B cell (primary cell): Measurements from ENCODE around the gene TLE5. TPM values are rescaled to one million over a fixed set of nuclear protein-coding genes. Genes with fewer than 3 reads are reported as not detected.

ENCODE experiments used
- ATAC-seq: fragments of 200-7000 bp; cut with Tn5 transposase; one replicate; pipeline ENCODE4 v1.10.0; 2021; ENCODE audit warnings: low read depth, mild to moderate bottlenecking, moderate number of reproducible peaks, moderate library complexity
- CTCF ChIA-PET: fragments of 350-600 bp; sonication (Branson Sonifier 250); formaldehyde crosslinking; loops from one replicate; lab custom pipeline; 2021; ENCODE audit warnings: antibody characterized with exemption, inconsistent platforms; lab: Charles Lee
- POLR2A ChIA-PET: fragments of 350-600 bp; sonication (Branson Sonifier 250); formaldehyde crosslinking; loops from one replicate; lab custom pipeline; 2021; ENCODE audit warnings: antibody characterized with exemption; lab: Charles Lee
- DNase-seq: peaks from one replicate; pipeline ENCODE4 v3.0.0; 2013
- H2AFZ ChIP-seq: 2 replicates; pipeline ENCODE4 v1.6.1; 2012; ENCODE audit warnings: mild to moderate bottlenecking, low read depth, low read length; ENCODE audit not compliant: insufficient read depth, poor library complexity, severe bottlenecking
- H3K27ac ChIP-seq, 2 donors: 1 replicate in 1 of 2; 2 replicates in 1 of 2; pipeline ENCODE4 v1.5.1; 2012 to 2013; ENCODE audit warnings: low read length in 2 of 2, mild to moderate bottlenecking in 2 of 2, moderate library complexity in 1 of 2
- H3K27me3 ChIP-seq, 4 experiments: fragments of 200-600 bp in 1 of 4; sonication (generic) in 1 of 4; replicated peaks in 1 of 4; 1 replicate in 2 of 4; 2 replicates in 2 of 4; pipeline versions ENCODE4 v1.6.1 to v1.7.0; 2013 to 2016; ENCODE audit warnings: low read length in 3 of 4, mild to moderate bottlenecking in 2 of 4, mixed read lengths in 1 of 4, moderate library complexity in 1 of 4; ENCODE audit not compliant: insufficient read depth in 4 of 4, control insufficient read depth in 3 of 4; ENCODE audit errors: control extremely low read depth in 1 of 4
- H3K36me3 ChIP-seq, 2 experiments: replicated peaks in 1 of 2; 1 replicate in 1 of 2; 2 replicates in 1 of 2; pipeline versions ENCODE4 v1.6.1 to v1.7.1; 2013; ENCODE audit warnings: low read length in 1 of 2; ENCODE audit not compliant: insufficient read depth in 2 of 2, control insufficient read depth in 1 of 2; ENCODE audit errors: control extremely low read depth in 1 of 2, extremely low read depth in 1 of 2
- H3K4me1 ChIP-seq, 2 donors: fragments of 200-600 bp in 1 of 2; sonication (generic) in 1 of 2; 1 replicate in 1 of 2; 2 replicates in 1 of 2; pipeline versions ENCODE4 v1.5.1 to v1.6.1; 2013 to 2017; ENCODE audit warnings: low read length in 2 of 2; ENCODE audit not compliant: control insufficient read depth in 2 of 2, insufficient read depth in 2 of 2
- H3K4me2 ChIP-seq: replicated peaks from 2 replicates; pipeline ENCODE3; 2012; ENCODE audit warnings: mild to moderate bottlenecking, low read depth, low read length; ENCODE audit not compliant: poor library complexity, severe bottlenecking
- H3K4me3 ChIP-seq, 5 experiments: fragments of 200-600 bp in 1 of 5; sonication (generic) in 1 of 5; 1 replicate in 3 of 5; 2 replicates in 2 of 5; pipeline versions ENCODE4 v1.5.1 to v1.7.0; 2011 to 2016; ENCODE audit warnings: low read length in 4 of 5, mild to moderate bottlenecking in 4 of 5, low read depth in 2 of 5, control low read depth in 1 of 5, moderate library complexity in 1 of 5; ENCODE audit not compliant: insufficient read depth in 1 of 5; ENCODE audit errors: control extremely low read depth in 1 of 5, extremely low read depth in 1 of 5
- H3K79me2 ChIP-seq: fragments of 200-600 bp; sonication (generic); one replicate; pipeline ENCODE4 v1.6.0; 2016; ENCODE audit warnings: low read length; ENCODE audit not compliant: control insufficient read depth, insufficient read depth
- H3K9ac ChIP-seq: fragments of 200-600 bp; sonication (generic); 2 replicates; pipeline ENCODE4 v1.6.1; 2017; ENCODE audit warnings: mild to moderate bottlenecking, low read length, moderate library complexity
- H3K9me3 ChIP-seq, 3 donors: one replicate each; pipeline versions ENCODE4 v1.6.1 to v1.7.1; 2013; ENCODE audit warnings: low read length in 2 of 3; ENCODE audit not compliant: control insufficient read depth in 2 of 3, insufficient read depth in 1 of 3; ENCODE audit errors: control extremely low read depth in 1 of 3
- H4K20me1 ChIP-seq: 2 replicates; pipeline ENCODE4 v1.6.0; 2012; ENCODE audit warnings: mild to moderate bottlenecking, low read length; ENCODE audit not compliant: insufficient read depth, control insufficient read depth, poor library complexity, severe bottlenecking
- H3K27ac Mint-ChIP-seq: one replicate; pipeline ENCODE4 v1.8.0; 2021; ENCODE audit warnings: mixed read lengths
- H3K27me3 Mint-ChIP-seq: one replicate; pipeline ENCODE4 v1.8.0; 2021; ENCODE audit warnings: mixed read lengths
- H3K4me1 Mint-ChIP-seq: one replicate; pipeline ENCODE4 v1.8.0; 2021; ENCODE audit warnings: mixed read lengths
- H3K4me3 Mint-ChIP-seq: one replicate; pipeline ENCODE4 v1.8.0; 2021; ENCODE audit warnings: mixed read lengths
- H3K9me3 Mint-ChIP-seq: one replicate; pipeline ENCODE4 v1.8.0; 2022; ENCODE audit warnings: mixed read lengths; ENCODE audit not compliant: insufficient read depth
- EZH2 ChIP-seq: IDR thresholded peaks from 2 replicates; pipeline ENCODE4 v1.6.1; 2012; ENCODE audit warnings: borderline replicate concordance, low read depth, mild to moderate bottlenecking, moderate library complexity, low read length; ENCODE audit not compliant: insufficient read depth, poor library complexity, severe bottlenecking
- WGBS: methylation state at CpG from one replicate; pipeline ENCODE4 v1.1.5; 2013; ENCODE audit warnings: missing lambda C conversion rate; ENCODE audit not compliant: insufficient coverage; 5-methylcytosine and 5-hydroxymethylcytosine counted together
- intact Hi-C: fragments of 100-400 bp; cut with micrococcal nuclease; formaldehyde crosslinking; loops from one replicate; pipeline ENCODE4 v1.10.0; 2022
- polyA plus RNA-seq: library from polyadenylated mRNA; depleted of rRNA; stranded (reverse); fragments of >200 nt; gene quantifications from 2 replicates; pipeline ENCODE4 v1.2.3, GENCODE V29; 2012
- total RNA-seq, 2 donors: library from RNA; stranded (reverse); fragments of 120-200 nt in 1 of 2; gene quantifications; 1 replicate in 1 of 2; 2 replicates in 1 of 2; pipeline versions ENCODE4 v1.2.3 to v1.2.4, GENCODE V29; 2013 to 2022
- TF ChIP-seq, protein P1 (sequence below): fragments of 200-600 bp; IDR thresholded peaks from one replicate; pipeline ENCODE4 v1.8.0; 2022; ENCODE audit warnings: antibody characterized with exemption, mild to moderate bottlenecking

The TLE5 gene
- total and polyA plus RNA-seq, 2 donors (not counting 1 experiment from before 2014, with no cell fraction given): 697 to 1,132 TPM

DNA sequence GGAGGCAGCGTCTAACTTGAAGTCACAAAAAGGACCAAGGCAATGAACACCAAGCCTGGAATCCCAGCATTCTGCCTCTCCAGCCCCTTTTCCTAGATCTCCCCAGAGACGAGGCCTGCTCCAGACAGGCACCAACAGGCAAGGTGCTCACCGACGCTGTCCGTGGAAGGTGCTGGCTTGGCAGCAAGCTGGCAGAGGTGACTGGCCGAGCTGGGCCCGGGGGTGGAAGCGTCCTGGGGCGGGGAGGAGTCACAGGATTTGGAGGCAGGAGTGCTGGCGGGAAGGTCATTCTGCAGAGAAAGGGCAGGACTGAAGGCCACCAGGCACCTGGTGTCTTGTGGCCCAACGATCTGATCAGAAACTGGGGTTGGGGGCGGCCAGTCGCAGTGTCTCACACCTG, 51.4 kb downstream of the TLE5 start:
- Histone ChIP-seq H2AFZ (no peak overlapping the region), H3K27me3 (peaks cover 0 to 2% (median 0%) of the 10 kb centered on the region in 4 experiments), H4K20me1 (no peaks in the 10 kb centered on the region), H3K4me3 (no peak overlapping the region), H3K9me3 (no peaks in the 10 kb centered on the region), H3K4me1 (no peaks in the 10 kb centered on the region), H3K36me3 (no peaks in the 10 kb centered on the region), H3K27ac (no peak overlapping the region), H3K4me2 (no peak overlapping the region), H3K9ac (no peak overlapping the region), H3K79me2 (no peaks in the 10 kb centered on the region)
- 90% methylated on average over 13 of the region's 13 CpGs for WGBS
- no peaks in the 10 kb centered on the region for H3K27me3 Mint-ChIP-seq
- TF ChIP-seq, protein P1, sequence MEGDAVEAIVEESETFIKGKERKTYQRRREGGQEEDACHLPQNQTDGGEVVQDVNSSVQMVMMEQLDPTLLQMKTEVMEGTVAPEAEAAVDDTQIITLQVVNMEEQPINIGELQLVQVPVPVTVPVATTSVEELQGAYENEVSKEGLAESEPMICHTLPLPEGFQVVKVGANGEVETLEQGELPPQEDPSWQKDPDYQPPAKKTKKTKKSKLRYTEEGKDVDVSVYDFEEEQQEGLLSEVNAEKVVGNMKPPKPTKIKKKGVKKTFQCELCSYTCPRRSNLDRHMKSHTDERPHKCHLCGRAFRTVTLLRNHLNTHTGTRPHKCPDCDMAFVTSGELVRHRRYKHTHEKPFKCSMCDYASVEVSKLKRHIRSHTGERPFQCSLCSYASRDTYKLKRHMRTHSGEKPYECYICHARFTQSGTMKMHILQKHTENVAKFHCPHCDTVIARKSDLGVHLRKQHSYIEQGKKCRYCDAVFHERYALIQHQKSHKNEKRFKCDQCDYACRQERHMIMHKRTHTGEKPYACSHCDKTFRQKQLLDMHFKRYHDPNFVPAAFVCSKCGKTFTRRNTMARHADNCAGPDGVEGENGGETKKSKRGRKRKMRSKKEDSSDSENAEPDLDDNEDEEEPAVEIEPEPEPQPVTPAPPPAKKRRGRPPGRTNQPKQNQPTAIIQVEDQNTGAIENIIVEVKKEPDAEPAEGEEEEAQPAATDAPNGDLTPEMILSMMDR: no peak
- no peak for TF ChIP-seq EZH2
- no peaks in the 10 kb centered on the region for H3K9me3 Mint-ChIP-seq
- H3K4me3 Mint-ChIP-seq: no peak overlapping the region
- no peak for DNase-seq
- H3K4me1 Mint-ChIP-seq: no peaks in the 10 kb centered on the region
- CTCF ChIA-PET: no interaction called here
- POLR2A ChIA-PET: no interaction called here
- intact Hi-C loops: no loop called here
- no peak overlapping the region for H3K27ac Mint-ChIP-seq
- no peak for ATAC-seq

DNA sequence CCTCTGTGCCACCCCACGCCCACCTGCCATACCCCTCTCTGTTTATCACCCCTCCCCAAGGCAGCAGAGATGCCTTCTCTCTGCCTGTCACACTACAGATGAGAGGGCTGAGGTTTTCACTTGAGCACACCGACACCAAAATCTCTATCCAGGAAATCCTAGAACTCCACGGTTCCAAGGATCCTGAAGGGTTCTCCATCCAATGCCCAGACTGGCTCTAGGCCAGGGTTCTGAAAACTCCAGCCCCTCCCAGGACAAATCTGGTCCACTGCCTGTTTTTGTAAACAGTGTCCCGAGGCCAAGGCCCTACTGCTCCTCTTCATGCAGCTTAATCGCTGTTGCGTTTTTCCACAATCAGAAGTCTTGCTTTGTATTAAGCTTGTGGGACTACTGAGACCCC, 53.3 kb downstream of the TLE5 start:
- H3K27ac ChIP-seq: no peak overlapping the region
- H3K79me2 ChIP-seq: no peaks in the 10 kb centered on the region
- peaks cover 0 to 3% (median 1%) of the 10 kb centered on the region in 4 experiments for H3K27me3 ChIP-seq
- Mint-ChIP-seq H3K27me3 (no peaks in the 10 kb centered on the region), H3K4me1 (no peaks in the 10 kb centered on the region), H3K4me3 (no peak overlapping the region), H3K27ac (no peak overlapping the region), H3K9me3 (no peaks in the 10 kb centered on the region)
- H3K4me2 ChIP-seq: no peak overlapping the region
- no peaks in the 10 kb centered on the region for H4K20me1 ChIP-seq
- no peak overlapping the region for H3K9ac ChIP-seq
- ChIA-PET POLR2A (interaction anchor here (0.6 kb wide), 1 partner anchor 220 kb away, joined by 3 read pairs; no protein-coding TSS in a partner anchor), CTCF (no interaction called here)
- no peaks in the 10 kb centered on the region for H3K4me1 ChIP-seq
- ATAC-seq (no peak), DNase-seq (no peak)
- H2AFZ ChIP-seq: no peak overlapping the region
- no peaks in the 10 kb centered on the region for H3K9me3 ChIP-seq
- H3K36me3 ChIP-seq: no peaks in the 10 kb centered on the region
- intact Hi-C loops: no loop called here
- 83% methylated on average over 5 of the region's 6 CpGs for WGBS
- no peak overlapping the region for H3K4me3 ChIP-seq
- TF ChIP-seq, protein P1: no peak
- no peak for TF ChIP-seq EZH2
